GM11168 (cell line): ENCODE data around the gene A2M.

Experiments used
- in situ Hi-C: fragments of 300-500 bp; cut with MboI; formaldehyde crosslinking; loops from one replicate; pipeline ENCODE4 v1.12.0; 2022; ENCODE audit warnings: low sequenced_read_pairs; ENCODE audit not compliant: unreplicated experiment

The A2M gene

DNA sequence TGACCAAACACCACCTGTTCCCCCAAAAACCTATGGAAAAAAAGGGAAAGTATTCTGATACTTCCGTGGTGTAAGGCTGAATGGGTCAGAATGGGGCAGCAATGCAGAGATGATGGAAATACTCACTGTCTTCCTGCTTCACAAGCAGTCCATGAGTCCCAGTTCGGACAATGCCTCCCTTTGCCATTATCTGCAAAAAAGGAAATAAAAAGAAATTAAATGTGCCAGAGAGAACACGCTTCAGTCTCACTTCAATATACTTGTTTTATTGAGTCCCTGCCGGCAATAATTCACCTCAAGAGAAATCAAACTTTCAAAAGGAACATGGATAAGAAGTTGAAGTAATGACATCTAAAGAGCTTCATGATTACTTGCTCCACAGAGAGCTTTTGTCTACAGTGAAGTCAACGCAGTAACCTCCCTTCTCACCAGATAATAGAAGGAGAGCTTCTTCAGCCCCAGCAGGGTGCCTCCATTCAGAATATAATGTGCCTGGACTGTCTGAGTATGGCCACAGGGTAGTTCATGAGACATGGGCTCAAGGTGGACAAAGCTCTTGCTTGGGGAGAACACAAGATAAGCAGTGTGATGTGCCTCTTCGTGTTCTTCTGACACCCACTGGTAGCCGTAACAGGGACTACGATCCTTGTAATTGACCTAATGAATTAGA lies 14.6 kb downstream of the A2M start:
- in situ Hi-C loops: no loop called here

DNA sequence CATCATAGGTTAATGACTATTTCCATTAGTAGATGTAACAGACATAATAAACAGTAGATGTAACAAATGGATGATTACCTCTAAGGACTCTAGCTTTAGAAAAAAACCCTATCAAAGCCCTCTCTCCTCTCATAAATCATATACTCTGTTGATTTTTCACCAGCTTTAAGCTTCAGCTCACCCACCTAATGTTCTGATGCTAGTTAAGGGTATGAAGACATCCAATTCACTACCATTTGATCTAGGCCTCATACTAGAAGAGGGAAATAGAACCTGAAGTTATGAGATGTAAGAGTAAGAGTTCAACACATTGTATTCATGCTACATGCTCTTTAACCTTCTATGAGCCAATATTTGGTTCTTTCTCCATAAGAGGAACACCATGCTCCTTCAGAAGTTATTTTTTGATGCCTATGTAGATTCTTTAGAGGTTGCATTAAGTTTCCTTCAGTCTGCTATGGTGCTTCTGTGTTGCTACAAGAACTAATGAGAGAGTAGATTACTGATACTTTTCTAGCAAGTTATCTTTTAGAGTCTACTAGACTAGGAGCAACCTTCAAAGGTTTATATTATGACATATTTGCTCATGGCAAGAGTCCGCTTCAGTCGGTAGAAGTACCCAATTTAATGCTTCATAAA lies 16.0 kb downstream of the A2M start:
- in situ Hi-C loops: no loop called here

DNA sequence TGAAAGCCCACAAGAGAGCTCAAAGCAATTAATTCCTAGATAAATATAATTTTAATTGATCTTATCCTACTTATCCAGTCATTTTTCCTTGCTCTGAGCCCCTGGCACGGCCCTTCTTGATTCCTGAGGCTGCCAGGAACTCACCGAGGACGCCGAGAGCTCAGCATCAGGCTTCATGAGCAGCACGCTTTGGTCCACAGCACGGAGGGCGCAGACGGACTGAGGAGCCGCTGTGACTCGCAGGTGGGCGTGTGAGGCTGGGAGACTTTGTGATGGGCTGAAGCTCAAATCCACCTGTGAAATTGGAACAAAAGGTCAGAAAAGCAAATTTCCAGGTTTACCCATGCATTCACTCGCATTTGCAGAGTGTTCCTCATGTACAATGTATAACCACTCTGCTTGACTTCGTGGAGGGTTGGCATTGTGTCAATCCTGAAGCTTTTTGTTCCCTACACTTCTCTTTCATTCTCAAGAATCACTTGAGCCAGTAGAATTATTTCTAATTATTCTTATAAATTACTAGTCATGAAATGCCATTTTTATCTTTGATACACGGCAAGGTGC lies 17.2 kb downstream of the A2M start:
- in situ Hi-C loops: no loop called here

DNA sequence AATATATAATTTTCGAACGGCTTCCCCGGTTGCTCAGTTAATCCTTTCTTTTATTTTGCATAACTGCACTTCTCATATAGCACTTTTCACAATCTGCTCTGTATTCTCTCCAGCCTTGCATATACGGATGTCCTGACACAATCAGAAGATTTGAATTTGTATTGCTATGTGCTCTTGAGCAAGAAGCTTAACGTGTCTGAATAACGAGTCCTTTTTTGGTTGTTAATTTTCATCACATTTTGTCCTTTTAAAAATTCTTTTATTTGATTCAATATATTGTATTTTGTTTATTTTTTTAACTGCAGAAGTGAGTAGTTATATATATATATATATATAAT lies 17.6 kb downstream of the A2M start:
- in situ Hi-C loops: no loop called here

DNA sequence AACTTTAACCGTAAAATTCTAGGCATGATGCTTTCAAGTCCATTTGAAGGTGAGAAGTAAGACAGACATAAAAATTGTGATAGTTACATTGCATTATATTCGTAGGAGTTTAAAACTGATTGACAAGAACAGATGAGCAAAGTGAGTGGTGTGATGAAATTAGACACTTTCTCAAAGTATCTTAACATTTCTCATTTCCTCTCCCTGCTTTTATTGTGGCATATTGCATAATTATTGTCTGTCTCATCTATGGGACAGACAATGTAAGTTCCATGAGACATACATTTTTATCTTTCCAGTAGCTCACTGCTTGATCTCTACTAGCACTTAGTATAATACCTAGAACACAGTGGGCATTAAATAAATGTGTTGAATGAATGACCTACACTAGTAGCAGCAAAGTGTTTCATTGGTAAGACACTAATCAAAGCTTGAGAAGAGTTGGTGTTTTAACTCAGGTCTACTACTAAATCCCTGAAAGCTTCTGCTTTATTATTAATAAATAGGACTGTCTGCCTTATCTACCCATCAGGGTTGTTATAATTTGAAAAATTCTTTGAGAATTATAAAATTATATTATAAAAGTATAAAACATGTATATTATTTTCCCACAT lies 19.0 kb downstream of the A2M start:
- in situ Hi-C loops: no loop called here

DNA sequence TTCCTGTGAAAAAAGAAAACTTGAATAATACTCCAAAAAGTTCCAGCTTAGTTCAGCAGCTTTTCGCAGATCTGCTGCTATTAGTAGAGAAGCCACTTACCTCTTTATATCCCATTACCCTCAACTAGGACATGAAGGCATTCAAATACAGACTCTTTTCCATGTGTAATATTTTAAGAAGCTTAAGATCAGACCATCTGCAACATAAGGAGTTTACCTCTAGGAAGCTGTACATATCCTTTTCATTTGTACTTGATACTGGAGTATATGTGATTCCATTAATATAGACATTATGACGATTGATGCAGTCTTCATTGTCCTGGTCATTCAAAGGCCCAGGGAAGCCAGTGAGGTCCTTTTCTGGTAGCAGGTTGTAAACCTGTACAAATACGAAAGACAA lies 20.4 kb downstream of the A2M start:
- in situ Hi-C loops: no loop called here

DNA sequence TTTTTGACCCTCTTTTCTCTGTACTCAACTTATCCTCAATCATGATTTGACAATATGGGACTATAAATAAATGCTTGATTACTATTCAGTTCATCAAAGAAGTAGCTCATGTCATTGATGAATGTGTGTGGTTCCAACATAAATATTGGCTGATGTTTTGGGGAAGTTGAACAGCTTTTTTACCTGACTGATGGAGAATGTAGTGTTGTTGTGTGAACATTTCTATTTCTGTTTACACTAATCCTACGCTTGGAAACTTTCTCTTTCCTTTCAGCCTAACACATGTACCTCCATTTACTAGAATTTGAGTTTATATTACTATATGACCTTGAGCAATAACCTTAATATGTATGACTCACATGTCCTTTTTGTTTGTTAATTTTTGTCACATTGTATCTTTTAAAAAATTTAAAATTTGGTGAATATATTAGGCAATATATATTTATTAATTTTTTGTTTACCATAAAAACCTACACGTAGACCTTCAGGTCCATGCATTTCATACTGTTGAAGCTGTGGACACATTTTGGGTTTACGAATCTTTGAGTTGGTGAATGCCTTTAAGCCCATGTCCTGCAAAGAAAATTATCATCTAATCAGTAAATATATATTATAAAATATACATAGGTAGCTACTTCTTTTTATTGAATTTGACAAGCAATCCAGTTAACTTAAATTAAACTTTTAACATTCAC lies 21.1 kb downstream of the A2M start:
- in situ Hi-C loops: no loop called here

DNA sequence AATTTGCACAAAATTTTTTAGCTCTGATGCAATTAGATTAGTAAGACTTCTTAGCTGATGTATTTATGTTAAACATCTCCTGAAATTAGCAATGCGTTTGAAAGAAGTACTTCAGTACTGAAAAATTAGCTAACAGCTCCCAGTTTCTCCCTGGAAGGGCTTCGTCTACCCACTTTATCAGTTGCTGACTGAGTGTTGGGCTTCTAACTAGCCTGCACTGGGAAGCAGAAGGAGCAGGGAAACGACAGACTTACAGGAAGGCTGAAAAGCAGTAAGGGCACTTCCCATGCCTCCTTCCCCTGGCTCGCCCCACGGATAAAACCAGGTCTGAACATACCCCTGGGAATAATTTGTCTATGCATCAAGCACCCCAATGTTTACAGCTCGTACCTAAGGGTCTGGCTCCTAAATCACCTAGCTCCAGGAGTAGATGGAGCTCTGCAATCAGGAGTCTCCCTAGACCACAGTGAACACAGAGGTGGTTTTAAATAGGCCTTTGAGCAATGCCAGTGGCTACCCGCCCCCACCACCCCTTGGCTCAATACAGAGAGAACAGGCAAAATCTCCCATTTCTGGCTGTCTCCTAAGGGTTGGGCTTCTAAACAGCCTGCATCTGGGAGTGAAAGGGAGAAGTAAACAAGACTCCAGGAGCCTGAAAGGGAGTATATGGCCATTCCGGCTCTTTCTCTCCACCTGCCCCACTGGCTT lies 23.7 kb downstream of the A2M start:
- in situ Hi-C loops: no loop called here

DNA sequence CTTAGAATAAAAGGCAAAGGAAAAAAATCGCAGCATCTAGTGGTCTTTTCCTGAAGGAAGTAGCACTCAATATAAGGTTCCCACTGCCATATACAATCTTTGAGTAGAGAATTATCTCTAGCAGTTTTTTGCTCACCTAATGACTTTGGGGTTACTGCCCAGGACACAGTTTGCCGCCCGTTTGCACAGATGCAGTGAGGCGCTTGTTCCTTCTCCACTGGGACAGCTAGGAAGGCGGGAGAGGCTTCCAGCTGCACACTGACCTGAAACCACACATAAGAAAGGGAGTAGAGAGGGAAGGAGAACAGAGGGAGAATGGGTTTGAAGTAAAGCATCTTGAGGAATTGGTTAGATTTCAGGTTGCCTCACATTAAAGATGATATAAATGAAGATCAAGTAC lies 25.5 kb downstream of the A2M start:
- in situ Hi-C loops: no loop called here

DNA sequence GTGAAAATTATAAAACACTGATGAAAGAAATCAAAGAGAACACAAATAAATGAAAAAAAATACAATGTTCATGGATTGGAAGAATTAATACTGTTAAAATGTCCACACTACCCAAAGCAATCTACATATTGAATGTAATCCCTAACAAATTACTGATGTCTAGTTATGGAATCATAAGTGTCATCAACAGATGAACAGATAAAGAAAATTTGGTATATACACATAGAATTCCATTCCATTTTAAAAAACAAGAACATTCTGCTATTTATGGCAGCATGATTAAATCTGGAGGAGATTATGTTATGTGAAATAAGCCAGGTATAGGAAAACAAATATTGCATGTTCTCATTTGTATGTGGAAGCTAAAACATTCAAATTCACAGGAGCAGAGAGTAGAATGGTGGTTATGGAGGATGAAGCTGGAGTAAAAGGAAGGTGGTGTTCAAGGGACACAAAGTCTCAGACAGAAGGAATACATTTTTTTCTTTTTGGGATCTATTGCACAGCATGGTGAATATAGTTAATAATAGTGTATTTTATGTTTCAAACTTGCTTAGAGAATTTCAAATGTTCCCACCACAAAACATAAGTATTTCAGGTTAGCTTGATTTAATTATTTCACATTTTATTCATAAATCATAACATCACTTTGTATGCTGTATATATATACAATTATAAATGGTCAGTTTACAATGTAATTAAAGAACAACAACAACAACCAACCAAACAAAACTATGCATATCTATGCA lies 28.5 kb downstream of the A2M start:
- in situ Hi-C loops: no loop called here

DNA sequence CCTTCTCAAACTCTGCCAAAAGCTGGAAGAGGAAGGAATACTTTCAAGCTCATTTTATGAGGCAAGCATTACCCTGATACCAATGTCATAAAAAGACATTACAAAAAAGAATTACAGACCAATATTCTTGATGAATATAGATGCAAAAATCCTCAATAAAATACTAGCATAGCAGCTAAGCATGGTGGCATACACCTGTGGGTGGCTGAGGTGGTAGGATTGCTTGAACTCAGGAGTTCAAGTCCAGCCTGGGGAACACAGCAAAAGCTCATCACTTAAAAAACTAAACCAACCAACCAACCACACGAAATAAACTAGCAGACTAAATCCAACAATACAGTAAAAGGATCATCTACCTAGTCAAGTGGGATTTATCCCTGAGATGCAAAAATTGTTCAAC lies 29.6 kb downstream of the A2M start:
- in situ Hi-C loops: no loop called here

DNA sequence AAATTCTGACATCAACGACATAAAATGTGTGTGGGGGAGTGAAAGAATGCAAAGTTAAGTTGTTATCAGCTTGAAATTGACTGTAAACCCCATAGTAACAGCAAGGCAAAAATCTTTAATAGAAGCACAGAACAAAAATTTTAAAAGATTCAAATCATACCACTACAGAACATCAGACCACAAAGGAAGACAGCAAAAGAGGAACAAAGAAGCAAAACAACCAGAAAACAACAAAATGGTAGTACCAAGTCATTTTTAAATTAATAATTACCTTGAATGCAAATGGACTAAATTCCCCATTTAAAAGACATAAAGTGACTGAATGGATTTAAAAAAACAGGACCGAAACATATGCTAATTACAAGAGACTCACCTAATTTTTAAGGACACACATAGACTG lies 31.3 kb downstream of the A2M start:
- in situ Hi-C loops: no loop called here

DNA sequence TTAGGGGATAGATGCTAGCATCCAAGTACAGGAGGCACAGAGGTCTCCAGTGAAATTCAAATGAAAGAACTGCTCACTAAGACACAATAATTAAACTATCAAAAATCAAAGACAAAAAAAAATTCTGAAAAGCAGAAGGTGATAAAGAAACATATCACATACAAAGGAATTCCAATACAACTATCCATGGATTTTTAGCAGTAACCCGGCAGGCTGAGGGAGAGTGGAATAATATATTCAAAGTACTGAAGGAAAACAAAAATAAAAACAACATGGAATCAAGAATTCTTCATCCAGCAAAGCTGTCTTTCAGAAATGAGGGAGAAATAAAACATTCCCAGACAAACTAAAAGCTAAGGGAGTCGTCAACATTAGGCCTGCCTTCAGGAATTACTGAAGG lies 31.9 kb downstream of the A2M start:
- in situ Hi-C loops: no loop called here

DNA sequence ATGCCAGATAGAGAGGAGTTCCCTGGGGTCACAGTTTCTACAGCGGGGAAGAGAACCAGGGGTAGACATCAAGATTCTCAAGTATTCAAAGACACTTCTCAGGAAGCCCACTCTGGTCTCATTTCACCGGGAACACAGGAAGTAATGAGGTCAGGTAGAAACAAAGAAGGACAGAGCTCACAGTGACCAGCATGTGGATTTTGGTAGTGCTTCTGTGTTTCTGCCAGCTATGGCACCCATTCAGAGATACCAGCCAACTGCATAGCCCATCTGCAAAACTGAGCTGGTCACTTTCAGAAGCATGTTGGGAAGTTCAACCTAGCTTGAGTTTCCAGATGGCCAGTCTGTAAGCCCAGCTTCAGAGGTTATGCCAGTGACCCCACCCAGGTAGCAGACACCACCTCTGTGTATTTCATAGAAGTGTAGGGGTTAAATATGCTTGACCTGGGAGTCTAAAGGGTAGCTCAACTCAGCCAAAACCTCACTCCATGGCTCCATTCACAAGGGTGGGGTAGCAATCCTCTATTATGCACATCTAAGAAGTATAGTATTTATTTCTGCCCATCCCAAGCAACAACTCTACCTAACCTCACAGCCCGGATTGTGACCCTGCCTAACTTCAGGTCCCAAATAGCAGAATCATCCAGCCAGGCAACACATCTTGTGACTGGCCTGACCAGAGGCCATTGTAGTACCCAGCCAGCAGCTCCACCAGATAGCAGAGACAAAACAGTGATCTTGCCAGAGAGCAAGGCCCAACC lies 33.9 kb downstream of the A2M start:
- in situ Hi-C loops: no loop called here

DNA sequence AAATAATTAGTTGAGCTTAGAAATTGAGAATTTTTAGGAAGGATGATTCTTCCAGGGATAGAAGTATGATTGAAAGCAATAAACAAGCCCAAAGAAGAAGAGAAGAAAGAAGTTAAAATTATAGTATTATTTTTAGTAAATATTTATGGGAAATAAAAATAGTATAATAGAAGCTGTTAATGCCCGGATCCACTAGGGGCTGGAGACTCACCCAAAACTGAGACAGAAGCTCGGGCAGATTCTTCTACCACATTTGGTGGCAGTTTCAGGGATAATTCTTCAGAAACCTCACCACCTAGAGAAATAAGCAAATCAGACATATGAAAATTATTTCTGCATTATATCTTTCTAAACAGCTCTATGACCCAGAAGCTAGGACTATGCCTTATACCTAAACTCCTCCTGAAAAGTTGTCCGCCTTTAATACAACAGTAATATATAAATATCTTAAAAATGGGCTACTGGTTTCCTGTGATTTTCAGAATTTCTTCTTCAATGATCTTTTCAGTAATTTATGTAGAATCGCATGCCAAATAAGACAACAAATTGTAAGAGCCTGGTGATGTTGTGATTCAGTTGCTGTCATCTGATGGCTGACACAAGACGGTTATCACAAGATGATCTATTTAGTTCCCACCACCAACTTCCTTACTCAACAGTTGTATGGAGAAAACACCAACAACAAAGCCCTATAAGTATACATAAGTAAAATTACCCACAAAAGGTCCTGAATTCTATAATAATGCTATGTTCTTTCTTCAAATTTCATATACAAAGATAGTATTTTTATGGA lies 35.6 kb downstream of the A2M start:
- in situ Hi-C loops: no loop called here

DNA sequence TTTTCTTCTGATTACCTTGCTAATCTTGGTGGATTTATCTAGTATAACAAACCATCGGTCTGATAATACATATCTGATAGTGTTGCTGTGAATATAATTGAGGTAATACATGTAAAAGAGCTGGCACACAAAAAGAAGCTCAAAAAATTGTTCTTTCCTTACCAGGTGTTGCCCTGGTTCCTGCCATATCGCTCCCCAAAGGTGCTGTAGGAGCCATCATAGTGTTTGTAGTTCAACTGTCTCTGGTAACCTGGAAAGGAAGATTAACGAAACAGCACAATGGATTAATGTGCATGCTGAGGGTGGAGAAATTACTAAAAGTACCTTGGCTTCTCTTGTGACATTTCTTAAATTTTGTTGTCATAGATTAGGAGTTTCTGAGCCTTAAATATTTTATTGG lies 36.6 kb downstream of the A2M start:
- in situ Hi-C loops: no loop called here

DNA sequence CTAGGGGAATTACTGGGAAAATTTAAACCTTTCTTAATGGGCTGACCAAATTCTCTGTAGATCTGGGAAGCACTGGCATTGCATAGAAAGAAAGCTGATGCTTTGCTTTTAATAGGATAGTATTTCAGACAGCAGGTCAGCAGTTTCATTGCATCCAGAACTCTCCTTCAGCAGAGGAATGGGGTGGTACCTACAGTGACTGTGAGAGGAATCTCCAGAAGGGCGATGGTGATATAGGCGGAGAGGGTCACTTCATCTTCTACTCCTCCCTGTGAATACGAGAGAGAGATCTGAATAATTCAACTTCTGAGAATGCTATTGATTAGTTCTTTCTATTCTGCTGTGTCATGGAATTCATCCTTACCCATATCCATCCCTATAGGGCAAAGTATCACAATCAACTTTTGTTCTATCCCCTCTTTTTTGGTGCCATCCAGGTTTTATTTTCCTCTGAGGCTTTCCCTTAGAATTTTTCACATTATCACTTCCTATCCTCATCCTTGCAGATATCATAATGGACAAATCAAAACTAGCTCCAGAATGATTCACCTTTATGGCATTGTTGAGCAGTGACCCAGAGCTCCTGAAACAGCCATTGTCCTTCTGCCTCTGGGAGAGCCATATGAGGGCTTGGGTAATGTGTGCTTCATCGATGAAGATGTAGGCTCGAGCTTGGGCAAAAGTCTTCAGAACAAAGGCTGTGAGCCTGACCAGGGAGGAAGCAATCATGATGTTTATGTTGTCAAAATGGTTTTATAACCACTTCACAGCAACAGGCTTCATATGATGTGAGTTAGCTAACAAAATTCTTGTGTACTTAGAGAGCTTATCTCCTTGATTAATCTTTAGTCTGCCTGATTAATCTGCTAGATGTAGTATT lies 38.3 kb downstream of the A2M start:
- in situ Hi-C loops: no loop called here
